Measurements from ENCODE around the gene NR4A3.

DNA sequence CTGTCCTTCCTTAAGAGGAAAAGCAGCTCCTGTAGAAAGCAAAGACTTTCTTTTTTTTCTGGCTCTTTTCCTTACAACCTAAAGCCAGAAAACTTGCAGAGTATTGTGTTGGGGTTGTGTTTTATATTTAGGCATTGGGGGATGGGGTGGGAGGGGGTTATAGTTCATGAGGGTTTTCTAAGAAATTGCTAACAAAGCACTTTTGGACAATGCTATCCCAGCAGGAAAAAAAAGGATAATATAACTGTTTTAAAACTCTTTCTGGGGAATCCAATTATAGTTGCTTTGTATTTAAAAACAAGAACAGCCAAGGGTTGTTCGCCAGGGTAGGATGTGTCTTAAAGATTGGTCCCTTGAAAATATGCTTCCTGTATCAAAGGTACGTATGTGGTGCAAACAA is 42.3 kb downstream of the NR4A3 start:
- TF ChIP-seq JUNB (IDR thresholded peaks at IDR 0.05; ENCODE audit: unreplicated experiment) (no peak), EZH2phosphoT487 (IDR thresholded peaks at IDR 0.05; ENCODE audit: unreplicated experiment) (no peak), POLR2AphosphoS5 (IDR thresholded peaks at IDR 0.05; ENCODE audit: low read depth) (no peak), EZH2 (IDR thresholded peaks at IDR 0.05; ENCODE audit: low read depth, unreplicated experiment) (no peak), CREB1 (CRISPR knock-in tag; IDR thresholded peaks at IDR 0.05; ENCODE audit: low read depth) (no peak), ZNF331 (CRISPR knock-in tag; IDR thresholded peaks at IDR 0.05; ENCODE audit: low read depth) (no peak), STAT1 (IDR thresholded peaks at IDR 0.05; ENCODE audit: unreplicated experiment) (no peak)
- TF ChIP-seq, protein P1, sequence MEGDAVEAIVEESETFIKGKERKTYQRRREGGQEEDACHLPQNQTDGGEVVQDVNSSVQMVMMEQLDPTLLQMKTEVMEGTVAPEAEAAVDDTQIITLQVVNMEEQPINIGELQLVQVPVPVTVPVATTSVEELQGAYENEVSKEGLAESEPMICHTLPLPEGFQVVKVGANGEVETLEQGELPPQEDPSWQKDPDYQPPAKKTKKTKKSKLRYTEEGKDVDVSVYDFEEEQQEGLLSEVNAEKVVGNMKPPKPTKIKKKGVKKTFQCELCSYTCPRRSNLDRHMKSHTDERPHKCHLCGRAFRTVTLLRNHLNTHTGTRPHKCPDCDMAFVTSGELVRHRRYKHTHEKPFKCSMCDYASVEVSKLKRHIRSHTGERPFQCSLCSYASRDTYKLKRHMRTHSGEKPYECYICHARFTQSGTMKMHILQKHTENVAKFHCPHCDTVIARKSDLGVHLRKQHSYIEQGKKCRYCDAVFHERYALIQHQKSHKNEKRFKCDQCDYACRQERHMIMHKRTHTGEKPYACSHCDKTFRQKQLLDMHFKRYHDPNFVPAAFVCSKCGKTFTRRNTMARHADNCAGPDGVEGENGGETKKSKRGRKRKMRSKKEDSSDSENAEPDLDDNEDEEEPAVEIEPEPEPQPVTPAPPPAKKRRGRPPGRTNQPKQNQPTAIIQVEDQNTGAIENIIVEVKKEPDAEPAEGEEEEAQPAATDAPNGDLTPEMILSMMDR (conservative IDR thresholded peaks at IDR 0.05; ENCODE audit: low read depth in 2 of 2), result no peak
- TF ChIP-seq, protein P2, sequence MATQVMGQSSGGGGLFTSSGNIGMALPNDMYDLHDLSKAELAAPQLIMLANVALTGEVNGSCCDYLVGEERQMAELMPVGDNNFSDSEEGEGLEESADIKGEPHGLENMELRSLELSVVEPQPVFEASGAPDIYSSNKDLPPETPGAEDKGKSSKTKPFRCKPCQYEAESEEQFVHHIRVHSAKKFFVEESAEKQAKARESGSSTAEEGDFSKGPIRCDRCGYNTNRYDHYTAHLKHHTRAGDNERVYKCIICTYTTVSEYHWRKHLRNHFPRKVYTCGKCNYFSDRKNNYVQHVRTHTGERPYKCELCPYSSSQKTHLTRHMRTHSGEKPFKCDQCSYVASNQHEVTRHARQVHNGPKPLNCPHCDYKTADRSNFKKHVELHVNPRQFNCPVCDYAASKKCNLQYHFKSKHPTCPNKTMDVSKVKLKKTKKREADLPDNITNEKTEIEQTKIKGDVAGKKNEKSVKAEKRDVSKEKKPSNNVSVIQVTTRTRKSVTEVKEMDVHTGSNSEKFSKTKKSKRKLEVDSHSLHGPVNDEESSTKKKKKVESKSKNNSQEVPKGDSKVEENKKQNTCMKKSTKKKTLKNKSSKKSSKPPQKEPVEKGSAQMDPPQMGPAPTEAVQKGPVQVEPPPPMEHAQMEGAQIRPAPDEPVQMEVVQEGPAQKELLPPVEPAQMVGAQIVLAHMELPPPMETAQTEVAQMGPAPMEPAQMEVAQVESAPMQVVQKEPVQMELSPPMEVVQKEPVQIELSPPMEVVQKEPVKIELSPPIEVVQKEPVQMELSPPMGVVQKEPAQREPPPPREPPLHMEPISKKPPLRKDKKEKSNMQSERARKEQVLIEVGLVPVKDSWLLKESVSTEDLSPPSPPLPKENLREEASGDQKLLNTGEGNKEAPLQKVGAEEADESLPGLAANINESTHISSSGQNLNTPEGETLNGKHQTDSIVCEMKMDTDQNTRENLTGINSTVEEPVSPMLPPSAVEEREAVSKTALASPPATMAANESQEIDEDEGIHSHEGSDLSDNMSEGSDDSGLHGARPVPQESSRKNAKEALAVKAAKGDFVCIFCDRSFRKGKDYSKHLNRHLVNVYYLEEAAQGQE (IDR thresholded peaks at IDR 0.05; ENCODE audit: unreplicated experiment), result no peak

All from GM23338 (cell line).